H1 (cell line): ENCODE measurements around the gene ROBO2. TPM values are rescaled to one million over a fixed set of nuclear protein-coding genes. Genes with fewer than 3 reads are reported as not detected.

Experiments
- CTCF ChIA-PET: fragments of 300-600 bp; sonication (Branson Sonifier 250); formaldehyde crosslinking; loops from one replicate; lab custom pipeline; 2021; ENCODE audit not compliant: partially characterized antibody; lab: Charles Lee
- POLR2A ChIA-PET: fragments of 300-600 bp; sonication (Branson Sonifier 250); formaldehyde crosslinking; loops from one replicate; lab custom pipeline; 2021; ENCODE audit warnings: inconsistent platforms; ENCODE audit not compliant: partially characterized antibody; lab: Charles Lee
- DNase-seq, 2 experiments: peaks; one replicate each; pipeline versions ENCODE4 v3.0.0 to v3.0.0-alpha.2; 2010 to 2022; ENCODE audit warnings: low spot score in 2 of 2, low read depth in 1 of 2, mixed read lengths in 1 of 2
- FAIRE-seq: peaks from 2 replicates; lab custom pipeline; 2011; peaks lifted over from hg19 to GRCh38; lab: Jason Lieb, UNC
- H2AFZ ChIP-seq: 2 replicates; pipeline ENCODE4 v1.8.1; 2012; ENCODE audit warnings: low read length, inconsistent platforms
- H2AK5ac ChIP-seq: 2 replicates; pipeline ENCODE4 v1.6.1; 2013; ENCODE audit warnings: low read depth, low read length
- H2BK120ac ChIP-seq: replicated peaks from 2 replicates; pipeline ENCODE3; 2013; ENCODE audit warnings: low read depth, low read length, inconsistent platforms
- H2BK12ac ChIP-seq: 2 replicates; pipeline ENCODE4 v1.6.1; 2013; ENCODE audit warnings: low read depth, low read length
- H2BK15ac ChIP-seq: 2 replicates; pipeline ENCODE4 v1.6.1; 2013; ENCODE audit warnings: low read length
- H2BK20ac ChIP-seq: 2 replicates; pipeline ENCODE4 v1.6.1; 2013; ENCODE audit warnings: low read length
- H2BK5ac ChIP-seq: 2 replicates; pipeline ENCODE4 v1.6.1; 2013; ENCODE audit warnings: low read depth, low read length
- H3K14ac ChIP-seq: 2 replicates; pipeline ENCODE4 v1.6.1; 2013; ENCODE audit warnings: inconsistent platforms; ENCODE audit not compliant: insufficient read length
- H3K18ac ChIP-seq: 2 replicates; pipeline ENCODE4 v1.6.1; 2013; ENCODE audit warnings: low read length; ENCODE audit errors: extremely low read depth
- H3K23ac ChIP-seq: 2 replicates; pipeline ENCODE4 v1.6.1; 2013; ENCODE audit warnings: inconsistent platforms; ENCODE audit not compliant: insufficient read length
- H3K23me2 ChIP-seq: 2 replicates; pipeline ENCODE4 v1.6.1; 2013; ENCODE audit warnings: low read depth, low read length
- H3K27ac ChIP-seq: 2 replicates; pipeline ENCODE4 v1.6.1; 2011; ENCODE audit warnings: low read depth, low read length, inconsistent platforms
- H3K27me3 ChIP-seq, 4 experiments: replicated peaks in 1 of 4; 1 replicate in 1 of 4; 2 replicates in 3 of 4; pipeline versions ENCODE4 v1.6.1 to v1.8.1; 2011 to 2013; ENCODE audit warnings: low read length in 3 of 4, mild to moderate bottlenecking in 3 of 4, inconsistent platforms in 2 of 4, mixed read lengths in 2 of 4, moderate library complexity in 1 of 4; ENCODE audit not compliant: control insufficient read depth in 3 of 4, insufficient read depth in 3 of 4; ENCODE audit errors: extremely low read depth in 1 of 4
- H3K36me3 ChIP-seq, 4 experiments: 2 replicates each; pipeline versions ENCODE4 v1.6.1 to v1.8.1; 2011 to 2013; ENCODE audit warnings: mild to moderate bottlenecking in 4 of 4, low read length in 3 of 4, moderate library complexity in 2 of 4, control low read depth in 1 of 4, inconsistent platforms in 1 of 4; ENCODE audit not compliant: insufficient read depth in 4 of 4, control insufficient read depth in 2 of 4
- H3K4ac ChIP-seq: replicated peaks from 2 replicates; pipeline ENCODE3; 2013; ENCODE audit warnings: low read length, low read depth, mixed read lengths, inconsistent platforms; ENCODE audit not compliant: insufficient read length
- H3K4me1 ChIP-seq, 4 experiments: replicated peaks in 1 of 4; 1 replicate in 1 of 4; 2 replicates in 3 of 4; pipeline versions ENCODE4 v1.6.1 to v1.8.1; 2011 to 2013; ENCODE audit warnings: low read length in 3 of 4, inconsistent platforms in 2 of 4, mixed read lengths in 1 of 4; ENCODE audit not compliant: insufficient read depth in 4 of 4, control insufficient read depth in 3 of 4
- H3K4me2 ChIP-seq, 2 experiments: 2 replicates each; pipeline versions ENCODE4 v1.6.1 to v1.8.1; 2011 to 2013; ENCODE audit warnings: low read depth in 2 of 2, low read length in 2 of 2, control low read depth in 1 of 2, inconsistent platforms in 1 of 2, mild to moderate bottlenecking in 1 of 2; ENCODE audit not compliant: insufficient read depth in 1 of 2
- H3K4me3 ChIP-seq, 4 experiments: fragments of 200-600, 300-600 bp in 1 of 4; sonication (generic), shearing (Covaris generic), sonication (Bioruptor Twin) in 1 of 4; 2 replicates each; pipeline versions ENCODE4 v1.5.1 to v1.8.1; 2011 to 2016; ENCODE audit warnings: low read length in 4 of 4, low read depth in 3 of 4, control low read depth in 2 of 4, inconsistent platforms in 2 of 4, mild to moderate bottlenecking in 2 of 4, mixed read lengths in 1 of 4, moderate library complexity in 1 of 4; ENCODE audit not compliant: insufficient read depth in 2 of 4; ENCODE audit errors: extremely low read depth in 1 of 4
- H3K56ac ChIP-seq: replicated peaks from 2 replicates; pipeline ENCODE3; 2013; ENCODE audit warnings: low read depth, mild to moderate bottlenecking, mixed read lengths, low read length, inconsistent platforms; ENCODE audit not compliant: insufficient read length
- H3K79me1 ChIP-seq: 2 replicates; pipeline ENCODE4 v1.6.1; 2013; ENCODE audit warnings: low read depth, low read length, control low read depth
- H3K79me2 ChIP-seq, 2 experiments: 2 replicates each; pipeline versions ENCODE4 v1.6.1 to v1.8.1; 2012 to 2013; ENCODE audit warnings: low read length in 2 of 2, mild to moderate bottlenecking in 2 of 2, inconsistent platforms in 1 of 2; ENCODE audit not compliant: insufficient read depth in 2 of 2, control insufficient read depth in 1 of 2
- H3K9ac ChIP-seq, 4 experiments: replicated peaks in 1 of 4; 1 replicate in 1 of 4; 2 replicates in 3 of 4; pipeline versions ENCODE4 v1.6.1 to v1.8.1; 2011 to 2013; ENCODE audit warnings: low read depth in 3 of 4, low read length in 3 of 4, control low read depth in 2 of 4, mild to moderate bottlenecking in 2 of 4, moderate library complexity in 2 of 4, inconsistent platforms in 1 of 4; ENCODE audit errors: extremely low read depth in 1 of 4
- H3K9me3 ChIP-seq, 2 experiments: 2 replicates each; pipeline versions ENCODE4 v1.6.1 to v1.8.1; 2012 to 2013; ENCODE audit warnings: mild to moderate bottlenecking in 2 of 2, moderate library complexity in 2 of 2, control low read depth in 1 of 2, inconsistent platforms in 1 of 2, low read depth in 1 of 2, low read length in 1 of 2, mixed read lengths in 1 of 2; ENCODE audit not compliant: insufficient read depth in 2 of 2
- H4K20me1 ChIP-seq, 2 experiments: replicated peaks in 1 of 2; 2 replicates each; pipeline versions ENCODE3 to v1.8.1; 2011 to 2013; ENCODE audit warnings: inconsistent platforms in 2 of 2, low read length in 2 of 2, mild to moderate bottlenecking in 1 of 2; ENCODE audit not compliant: insufficient read depth in 2 of 2, control insufficient read depth in 1 of 2
- H4K5ac ChIP-seq: 2 replicates; pipeline ENCODE4 v1.6.1; 2013; ENCODE audit warnings: low read length, low read depth, mixed read lengths, inconsistent platforms; ENCODE audit not compliant: insufficient read length
- H4K8ac ChIP-seq: 2 replicates; pipeline ENCODE4 v1.8.0; 2013; ENCODE audit warnings: mild to moderate bottlenecking, moderate library complexity, low read length, inconsistent platforms; ENCODE audit not compliant: insufficient read depth; ENCODE audit errors: extremely low read depth
- H4K91ac ChIP-seq: replicated peaks from 2 replicates; pipeline ENCODE3; 2013; ENCODE audit warnings: low read length, mixed read lengths, inconsistent platforms; ENCODE audit not compliant: insufficient read length
- BACH1 ChIP-seq: IDR thresholded peaks from 2 replicates; pipeline ENCODE4 v1.6.1; 2012; ENCODE audit warnings: low read length, improper control_type of control experiment
- CEBPB ChIP-seq: IDR thresholded peaks from 2 replicates; pipeline ENCODE4 v1.6.1; 2012; ENCODE audit warnings: low read depth, low read length
- CHD2 ChIP-seq: IDR thresholded peaks from 2 replicates; pipeline ENCODE4 v1.6.1; 2012; ENCODE audit warnings: low read length, improper control_type of control experiment
- CREB1 ChIP-seq: IDR thresholded peaks from 2 replicates; pipeline ENCODE4 v1.6.1; 2012; ENCODE audit warnings: inconsistent platforms
- EGR1 ChIP-seq: IDR thresholded peaks from 2 replicates; pipeline ENCODE4 v1.6.1; 2011; ENCODE audit warnings: low read depth, low read length, borderline replicate concordance
- EP300 ChIP-seq, 2 experiments: IDR thresholded peaks; 1 replicate in 1 of 2; 2 replicates in 1 of 2; pipeline ENCODE4 v1.6.1; 2011 to 2012; ENCODE audit warnings: low read depth in 2 of 2, low read length in 2 of 2, mild to moderate bottlenecking in 2 of 2, borderline replicate concordance in 1 of 2, inconsistent platforms in 1 of 2, moderate library complexity in 1 of 2
- FOSL1 ChIP-seq: IDR thresholded peaks from 2 replicates; pipeline ENCODE4 v1.6.1; 2011; ENCODE audit warnings: mild to moderate bottlenecking, low read depth, low read length, moderate library complexity; ENCODE audit not compliant: insufficient read depth
- HDAC6 ChIP-seq: IDR thresholded peaks from one replicate; pipeline ENCODE4 v1.7.1; 2012; ENCODE audit warnings: low read depth, mild to moderate bottlenecking, inconsistent platforms, low read length, moderate library complexity
- KDM5A ChIP-seq: fragments of 200-600 bp; IDR thresholded peaks from 2 replicates; pipeline ENCODE4 v1.7.1; 2012; ENCODE audit warnings: mild to moderate bottlenecking, low read length, inconsistent platforms, mixed read lengths
- SAP30 ChIP-seq: fragments of 300-600 bp; sonication (generic); IDR thresholded peaks from 2 replicates; pipeline ENCODE4 v1.7.1; 2012; ENCODE audit warnings: low read length, moderate library complexity, mild to moderate bottlenecking, inconsistent platforms; ENCODE audit not compliant: insufficient read depth, insufficient replicate concordance
- SIRT6 ChIP-seq: IDR thresholded peaks from one replicate; pipeline ENCODE4 v1.7.1; 2012; ENCODE audit warnings: low read length, inconsistent platforms
- SIX5 ChIP-seq: IDR thresholded peaks from 2 replicates; pipeline ENCODE4 v1.6.1; 2011; ENCODE audit warnings: mild to moderate bottlenecking, low read depth, low read length
- SP1 ChIP-seq: IDR thresholded peaks from 2 replicates; pipeline ENCODE4 v1.6.1; 2011; ENCODE audit warnings: low read depth, low read length
- SP2 ChIP-seq: IDR thresholded peaks from 2 replicates; pipeline ENCODE4 v1.6.1; 2012; ENCODE audit warnings: mild to moderate bottlenecking, low read length, inconsistent platforms
- WGBS, 2 experiments: shearing (Covaris generic) in 1 of 2; methylation state at CpG; one replicate each; pipeline versions ENCODE4 v1.1.6 to v1.1.7; 2013 to 2015; ENCODE audit warnings: low lambda C conversion rate in 2 of 2, mixed read lengths in 2 of 2, inconsistent platforms in 1 of 2, low coverage in 1 of 2, missing lambda C conversion rate in 1 of 2; ENCODE audit not compliant: insufficient replicate concordance in 2 of 2, insufficient coverage in 1 of 2, insufficient read length in 1 of 2; ENCODE audit errors: extremely low coverage in 1 of 2, missing lambda C conversion rate in 1 of 2; 5-methylcytosine and 5-hydroxymethylcytosine counted together
- polyA plus RNA-seq, 7 experiments: library from polyadenylated mRNA; depleted of rRNA in 3 of 7; stranded (reverse) in 5 of 7; unstranded in 2 of 7; fragments of >200 nt in 5 of 7; fragments of 200-250 nt in 2 of 7; gene quantifications; 1 replicate in 5 of 7; 2 replicates in 1 of 7; 4 replicates in 1 of 7; pipeline versions ENCODE4 v1.2.1 to v1.2.3, GENCODE V29; 2011 to 2013; ENCODE audit warnings: missing spikeins in 2 of 7, mixed read lengths in 2 of 7
- total RNA-seq: library from RNA; stranded (reverse); fragmentation: NEBNext Ultra II Directional; extraction: Animal tissue kit (Norgen Biotek cat#: 25700); gene quantifications from 2 replicates; pipeline ENCODE4 v1.2.1, GENCODE V29; 2021
- TF ChIP-seq, protein P1 (sequence below): IDR thresholded peaks from 2 replicates; pipeline ENCODE4 v1.6.1; 2011; ENCODE audit warnings: low read depth, mild to moderate bottlenecking, low read length; ENCODE audit not compliant: insufficient read depth

Gene ROBO2
- total and polyA plus RNA-seq, 2 of the 8 experiments (the other 6 are each of a cell fraction or from before 2014, with no cell fraction given) = 1.5 to 2.9 TPM

DNA sequence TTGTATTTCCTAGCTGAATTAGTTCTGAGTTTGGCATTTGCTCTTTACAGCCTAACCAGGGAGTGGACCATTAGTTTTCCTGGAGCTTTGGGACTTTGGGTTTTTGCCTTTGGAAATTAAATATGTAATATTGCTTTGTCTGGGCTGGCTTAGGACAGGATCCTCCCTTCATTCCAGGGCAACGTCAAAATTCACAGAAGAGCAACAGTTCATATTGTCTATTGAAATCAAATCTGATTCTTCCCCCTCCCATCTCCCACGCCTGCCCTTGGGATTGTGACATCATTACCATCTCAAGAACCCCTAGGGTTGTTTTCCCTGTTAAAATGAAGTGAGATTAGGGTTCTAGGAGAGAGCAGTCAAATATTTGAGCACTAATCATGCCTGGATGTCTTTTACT is 194.1 kb downstream of the ROBO2 start:
- no peak overlapping the region for H4K5ac ChIP-seq
- no peak for FAIRE-seq
- H3K4me3 ChIP-seq = no peak overlapping the region
- H3K4ac ChIP-seq = no peak overlapping the region
- H3K23ac ChIP-seq = no peak overlapping the region
- H3K56ac ChIP-seq = no peak overlapping the region
- H3K27ac ChIP-seq = no peak overlapping the region
- no peak overlapping the region for H2BK20ac ChIP-seq
- H4K20me1 ChIP-seq = no peaks in the 10 kb centered on the region
- no peaks in the 10 kb centered on the region for H3K9me3 ChIP-seq
- no peak overlapping the region for H2BK120ac ChIP-seq
- H3K23me2 ChIP-seq = no peaks in the 10 kb centered on the region
- H3K79me1 ChIP-seq = no peaks in the 10 kb centered on the region
- H2BK5ac ChIP-seq = no peak overlapping the region
- H3K18ac ChIP-seq = no peak overlapping the region
- H3K27me3 ChIP-seq = no peaks in the 10 kb centered on the region
- H3K4me2 ChIP-seq = no peak overlapping the region
- H2BK12ac ChIP-seq = no peak overlapping the region
- H4K91ac ChIP-seq = no peak overlapping the region
- POLR2A ChIA-PET = no interaction called here
- no peak overlapping the region for H3K9ac ChIP-seq
- H4K8ac ChIP-seq = no peak overlapping the region
- CTCF ChIA-PET = interaction anchor here (1.4 kb wide), 1 partner anchor 9 kb away, joined by 3 read pairs; no protein-coding TSS in a partner anchor
- no peak overlapping the region for H2AFZ ChIP-seq
- H3K4me1 ChIP-seq = no peaks in the 10 kb centered on the region
- no peak overlapping the region for H2BK15ac ChIP-seq
- 89% methylated on average over 2 of the region's 2 CpGs; no CpG with 5 or more reads in 1 of the 2 experiments for WGBS, 2 experiments
- DNase-seq = no peak
- no peak overlapping the region for H2AK5ac ChIP-seq
- no peaks in the 10 kb centered on the region for H3K36me3 ChIP-seq
- H3K79me2 ChIP-seq = no peaks in the 10 kb centered on the region
- no peak overlapping the region for H3K14ac ChIP-seq
- TF ChIP-seq, protein P1, sequence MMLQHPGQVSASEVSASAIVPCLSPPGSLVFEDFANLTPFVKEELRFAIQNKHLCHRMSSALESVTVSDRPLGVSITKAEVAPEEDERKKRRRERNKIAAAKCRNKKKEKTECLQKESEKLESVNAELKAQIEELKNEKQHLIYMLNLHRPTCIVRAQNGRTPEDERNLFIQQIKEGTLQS = no peak
- TF ChIP-seq KDM5A (no peak), FOSL1 (no peak), SP1 (no peak), SIX5 (no peak), CEBPB (no peak), CHD2 (no peak), SIRT6 (no peak), EP300 (IDR thresholded peaks at IDR 0.05; ENCODE audit: borderline replicate concordance in 1 of 2, low read depth in 2 of 2, low read length in 2 of 2) (no peak), SAP30 (no peak), EGR1 (no peak), BACH1 (no peak), CREB1 (no peak), SP2 (no peak), HDAC6 (no peak)
